Lower leg skin (tissue), 4 donors: ENCODE data around the gene INAVA. TPM values are rescaled to one million over a fixed set of nuclear protein-coding genes. Genes with fewer than 3 reads are reported as not detected.

ENCODE experiments used
- DNase-seq, 2 donors: peaks; one replicate each; pipeline ENCODE4 v3.0.0-alpha.2; 2019; ENCODE audit warnings: low spot score in 2 of 2
- H3K4me3 ChIP-seq: fragments of 200-600 bp; sonication (generic); 2 replicates; pipeline ENCODE4 v1.5.1; 2017; ENCODE audit warnings: mild to moderate bottlenecking, low read depth; ENCODE audit not compliant: poor library complexity, severe bottlenecking
- CTCF ChIP-seq, 3 donors: fragments of 450-650 bp; IDR thresholded peaks; one replicate each; pipeline ENCODE4 v1.5.1; 2016; ENCODE audit warnings: antibody characterized with exemption in 3 of 3, mild to moderate bottlenecking in 3 of 3, moderate library complexity in 2 of 3
- POLR2A ChIP-seq, 2 donors: fragments of 450-650 bp; IDR thresholded peaks; one replicate each; pipeline ENCODE4 v1.6.1; 2016 to 2017; ENCODE audit warnings: antibody characterized with exemption in 2 of 2, mild to moderate bottlenecking in 1 of 2, moderate library complexity in 1 of 2
- WGBS, 2 donors: methylation state at CpG; one replicate each; pipeline ENCODE4 v1.1.5; 2018; 5-methylcytosine and 5-hydroxymethylcytosine counted together
- intact Hi-C: fragments of 100-400 bp; cut with DNase I; formaldehyde crosslinking; loops from one replicate; pipeline ENCODE4 v1.15.0; 2023; ENCODE audit warnings: low total_unique reads
- total RNA-seq, 4 donors: library from RNA; depleted of rRNA; stranded (reverse); fragments of >200 nt; gene quantifications; one replicate each; pipeline ENCODE4 v1.1.0, GENCODE V29; 2016

The INAVA gene
- total RNA-seq, 4 donors from 2014 or later = 108 to 176 (median 145) TPM

DNA sequence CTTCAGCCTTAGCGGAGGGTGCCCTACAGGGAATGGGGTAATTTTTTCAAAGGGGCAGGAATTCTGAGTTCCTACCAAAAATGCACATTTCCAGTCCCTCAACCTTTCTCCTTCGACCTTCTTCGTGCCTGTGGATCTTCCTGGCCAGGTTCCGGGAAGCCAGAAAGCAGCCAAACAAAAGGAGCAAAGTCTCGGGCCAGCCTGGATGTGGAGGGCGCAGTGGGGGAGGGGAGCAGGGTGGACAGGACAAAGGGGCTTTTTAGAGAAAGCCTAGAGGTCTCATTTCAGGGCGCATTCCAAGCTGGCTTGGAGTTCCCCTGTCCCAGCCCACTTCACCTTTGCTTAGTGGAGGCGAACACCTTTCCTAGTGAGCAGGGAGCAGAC lies 2.9 kb upstream of the INAVA start:
- no peak overlapping the region for H3K4me3 ChIP-seq
- no peak for DNase-seq
- WGBS, 2 donors = 18 to 29% methylated on average over 8 of the region's 8 CpGs
- TF ChIP-seq CTCF (IDR thresholded peaks at IDR 0.05) (no peak), POLR2A (IDR thresholded peaks at IDR 0.05) (no peak)
- intact Hi-C loops = loop anchor here (10.0 kb wide), 1 partner anchor 153 kb away; no protein-coding TSS in a partner anchor

GRCh38 chr1:200892546-200892945 lies 2.2 kb upstream of the INAVA start:
- intact Hi-C loops = loop anchor here (10.0 kb wide), 1 partner anchor 152 kb away; no protein-coding TSS in a partner anchor
- no peak for DNase-seq
- no peak overlapping the region for H3K4me3 ChIP-seq
- TF ChIP-seq POLR2A (IDR thresholded peaks at IDR 0.05) (no peak), CTCF (IDR thresholded peaks at IDR 0.05) (no peak)
- 57 to 65% methylated on average over 4 of the region's 4 CpGs for WGBS, 2 donors

GRCh38 chr1:200892958-200893357 lies 1.7 kb upstream of the INAVA start:
- no peak for DNase-seq
- no peak overlapping the region for H3K4me3 ChIP-seq
- intact Hi-C loops = loop anchor here (10.0 kb wide), 1 partner anchor 152 kb away; no protein-coding TSS in a partner anchor
- TF ChIP-seq CTCF (IDR thresholded peaks at IDR 0.05) (no peak), POLR2A (IDR thresholded peaks at IDR 0.05) (no peak)

- WGBS, 2 donors = 63 to 68% methylated on average over 6 of the region's 6 CpGs
- no peak for TF ChIP-seq CTCF (IDR thresholded peaks at IDR 0.05)
- TF ChIP-seq POLR2A (IDR thresholded peaks at IDR 0.05) = no peak
- intact Hi-C loops = loop anchor here (10.0 kb wide), 1 partner anchor 151 kb away; no protein-coding TSS in a partner anchor
- H3K4me3 ChIP-seq = no peak overlapping the region
- no peak for DNase-seq
Observed at GRCh38 chr1:200893411-200893901, 1.2 kb upstream of the INAVA start.

DNA sequence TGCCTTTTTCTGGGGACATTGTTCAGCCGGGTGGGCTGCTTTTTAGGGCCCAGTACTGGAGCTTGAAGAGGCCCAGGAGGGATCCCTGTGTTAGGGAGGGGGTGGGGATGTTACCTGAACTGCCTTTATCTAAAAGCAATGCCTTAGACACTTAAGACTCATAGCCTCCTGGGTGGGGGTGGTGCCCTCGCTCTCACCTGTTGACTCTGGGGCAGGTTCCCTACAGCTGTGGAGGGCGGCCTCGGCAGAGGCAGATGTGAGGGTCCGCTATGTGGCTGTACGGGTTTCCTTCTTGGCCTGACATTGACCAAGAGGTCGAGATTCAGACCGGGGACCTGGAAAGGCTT lies 716 bp downstream of the INAVA start:
- peak overlapping the region; percentile 29 for H3K4me3 ChIP-seq
- no peak for DNase-seq
- 42 to 48% methylated on average over 5 to 6 of the region's 8 CpGs for WGBS, 2 donors
- TF ChIP-seq CTCF (IDR thresholded peaks at IDR 0.05) (no peak), POLR2A (IDR thresholded peaks at IDR 0.05) (no peak)
- intact Hi-C loops = loop anchor here (10.0 kb wide), 1 partner anchor 149 kb away; no protein-coding TSS in a partner anchor
